Measurements from ENCODE around the gene SDF4.

SDF4 gene

DNA sequence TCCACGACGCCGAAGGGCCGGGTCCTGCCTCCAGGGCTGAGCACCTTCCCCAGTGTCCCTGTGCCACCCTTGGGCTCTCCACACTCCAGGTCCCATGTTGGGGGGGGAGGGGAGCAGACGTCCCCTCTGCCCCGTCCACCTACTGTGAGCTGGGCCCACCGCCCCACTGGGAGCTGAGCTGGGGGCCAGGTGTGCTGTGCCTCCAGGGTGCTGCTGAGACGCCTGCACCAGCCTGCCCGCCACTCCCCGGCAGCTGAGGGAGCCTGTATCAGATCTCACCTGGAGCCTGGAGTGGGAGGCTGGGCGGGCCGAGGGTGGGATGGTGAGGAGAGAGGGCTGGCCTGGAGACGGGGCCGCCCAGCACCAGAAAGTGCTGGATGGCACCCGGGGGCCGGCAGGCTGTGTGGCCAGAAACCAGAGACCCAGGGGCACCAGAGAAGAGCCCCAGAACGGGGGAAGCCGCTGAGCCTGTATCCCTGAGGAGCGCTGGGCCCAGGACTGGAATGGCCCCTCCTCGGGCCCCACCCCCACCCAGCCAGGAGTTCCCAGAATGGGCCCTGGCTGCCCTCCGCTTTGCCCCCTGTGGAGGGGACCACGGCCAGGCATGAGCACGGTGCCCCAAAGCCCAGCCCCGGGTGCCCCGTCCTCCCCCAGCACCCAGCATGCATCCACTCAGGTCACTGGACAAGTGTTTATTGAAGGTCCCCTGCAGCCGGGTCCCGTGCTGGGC is 28.8 kb downstream of the SDF4 start:
- no peaks in the 10 kb centered on the region for H3K36me3 ChIP-seq (ENCODE audit: insufficient read depth, low read length)
- no peaks in the 10 kb centered on the region for H3K4me1 ChIP-seq (ENCODE audit: insufficient read depth, low read length)
- no peak overlapping the region for H3K4me2 ChIP-seq (ENCODE audit: insufficient read depth, low read length)
- H3K4me3 ChIP-seq (ENCODE audit: low read depth in 1 of 2, low read length in 2 of 2) = no peak overlapping the region
- no peak overlapping the region for H3K27ac ChIP-seq (ENCODE audit: low read length)
- H3K9me3 ChIP-seq (ENCODE audit: insufficient read depth, low read length, severe bottlenecking) = no peaks in the 10 kb centered on the region
- DNase-seq = no peak
- H3K79me2 ChIP-seq (ENCODE audit: insufficient read depth, low read length) = no peaks in the 10 kb centered on the region
- H3K9ac ChIP-seq (ENCODE audit: low read depth, low read length) = no peak overlapping the region
- H3K27me3 ChIP-seq (ENCODE audit: insufficient read depth, low read length, poor library complexity) = no peaks in the 10 kb centered on the region
- ATAC-seq (ENCODE audit: insufficient read depth, low read depth) = no peak
- no peak overlapping the region for H2AFZ ChIP-seq (ENCODE audit: low read depth, low read length)
- TF ChIP-seq, protein P1, sequence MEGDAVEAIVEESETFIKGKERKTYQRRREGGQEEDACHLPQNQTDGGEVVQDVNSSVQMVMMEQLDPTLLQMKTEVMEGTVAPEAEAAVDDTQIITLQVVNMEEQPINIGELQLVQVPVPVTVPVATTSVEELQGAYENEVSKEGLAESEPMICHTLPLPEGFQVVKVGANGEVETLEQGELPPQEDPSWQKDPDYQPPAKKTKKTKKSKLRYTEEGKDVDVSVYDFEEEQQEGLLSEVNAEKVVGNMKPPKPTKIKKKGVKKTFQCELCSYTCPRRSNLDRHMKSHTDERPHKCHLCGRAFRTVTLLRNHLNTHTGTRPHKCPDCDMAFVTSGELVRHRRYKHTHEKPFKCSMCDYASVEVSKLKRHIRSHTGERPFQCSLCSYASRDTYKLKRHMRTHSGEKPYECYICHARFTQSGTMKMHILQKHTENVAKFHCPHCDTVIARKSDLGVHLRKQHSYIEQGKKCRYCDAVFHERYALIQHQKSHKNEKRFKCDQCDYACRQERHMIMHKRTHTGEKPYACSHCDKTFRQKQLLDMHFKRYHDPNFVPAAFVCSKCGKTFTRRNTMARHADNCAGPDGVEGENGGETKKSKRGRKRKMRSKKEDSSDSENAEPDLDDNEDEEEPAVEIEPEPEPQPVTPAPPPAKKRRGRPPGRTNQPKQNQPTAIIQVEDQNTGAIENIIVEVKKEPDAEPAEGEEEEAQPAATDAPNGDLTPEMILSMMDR (IDR thresholded peaks at IDR 0.05; ENCODE audit: borderline replicate concordance, extremely low read depth, low read length, poor library complexity, severe bottlenecking) = no peak
- no peak for TF ChIP-seq EZH2 (IDR thresholded peaks at IDR 0.05; ENCODE audit: borderline replicate concordance, low read depth, low read length, severe bottlenecking)
- peaks cover 14% of the 10 kb centered on the region for H4K20me1 ChIP-seq (ENCODE audit: insufficient read depth, low read length)

DNA sequence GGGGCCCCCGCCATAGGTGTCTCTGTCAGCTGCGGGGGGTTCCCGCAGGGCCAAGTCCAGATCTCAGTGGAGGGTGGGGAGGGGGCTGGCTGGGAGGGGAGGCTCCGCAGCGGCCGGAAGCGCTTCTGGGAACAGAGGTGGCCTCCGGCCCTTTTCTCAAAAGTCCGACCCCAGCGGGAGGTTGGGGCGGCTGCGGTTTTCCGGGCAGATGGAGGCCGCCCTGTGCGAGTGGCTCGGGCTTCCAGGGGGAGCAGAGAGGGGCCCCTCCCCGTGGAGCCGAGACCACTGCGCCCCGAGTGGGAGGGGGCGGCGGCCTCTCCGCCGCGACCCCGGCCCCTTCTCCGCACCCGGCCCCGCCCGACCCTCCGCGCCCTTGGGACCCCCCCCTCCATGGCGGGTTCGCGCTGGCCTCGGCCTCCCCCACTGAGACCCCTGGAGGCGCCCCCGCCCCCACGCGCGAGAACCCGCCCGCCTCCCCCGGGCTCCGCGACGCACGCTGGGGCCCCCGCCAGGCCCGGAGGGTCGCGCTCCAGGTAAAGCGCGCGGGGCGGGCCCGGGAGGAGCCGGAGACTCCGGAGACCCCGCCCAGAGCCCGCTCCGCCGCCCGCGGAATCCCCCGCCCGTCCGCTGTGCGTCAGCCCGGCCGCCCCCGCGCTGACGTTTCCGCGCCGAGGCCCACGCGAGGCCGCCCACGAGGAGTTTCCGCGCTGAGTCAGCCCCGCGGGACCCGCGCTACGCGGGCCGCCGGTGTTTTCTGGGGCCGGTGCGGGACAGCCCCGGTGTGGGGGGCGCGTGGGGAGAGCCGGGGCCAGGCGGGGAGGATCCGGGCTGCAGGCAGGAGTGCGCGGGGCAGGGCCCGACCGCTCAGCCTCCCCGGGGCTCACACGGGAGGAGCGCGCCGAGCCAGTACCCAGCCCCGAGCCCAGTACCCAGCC is 30.7 kb downstream of the SDF4 start:
- H3K9me3 ChIP-seq (ENCODE audit: insufficient read depth, low read length, severe bottlenecking) = no peaks in the 10 kb centered on the region
- ATAC-seq (ENCODE audit: insufficient read depth, low read depth) = no peak; the same call in 1 of the 3 replicates
- H3K36me3 ChIP-seq (ENCODE audit: insufficient read depth, low read length) = no peaks in the 10 kb centered on the region
- no peak overlapping the region for H3K9ac ChIP-seq (ENCODE audit: low read depth, low read length)
- no peak overlapping the region for H3K4me2 ChIP-seq (ENCODE audit: insufficient read depth, low read length)
- TF ChIP-seq EZH2 (IDR thresholded peaks at IDR 0.05; ENCODE audit: borderline replicate concordance, low read depth, low read length, severe bottlenecking) = no peak
- TF ChIP-seq, protein P1 (IDR thresholded peaks at IDR 0.05; ENCODE audit: borderline replicate concordance, extremely low read depth, low read length, poor library complexity, severe bottlenecking) = no peak
- no peak overlapping the region for H2AFZ ChIP-seq (ENCODE audit: low read depth, low read length)
- H3K27ac ChIP-seq (ENCODE audit: low read length) = no peak overlapping the region
- no peaks in the 10 kb centered on the region for H3K27me3 ChIP-seq (ENCODE audit: insufficient read depth, low read length, poor library complexity)
- DNase-seq = no peak
- H3K4me1 ChIP-seq (ENCODE audit: insufficient read depth, low read length) = no peaks in the 10 kb centered on the region
- H4K20me1 ChIP-seq (ENCODE audit: insufficient read depth, low read length) = peaks cover 9% of the 10 kb centered on the region
- H3K79me2 ChIP-seq (ENCODE audit: insufficient read depth, low read length) = no peaks in the 10 kb centered on the region
- H3K4me3 ChIP-seq (ENCODE audit: low read depth in 1 of 2, low read length in 2 of 2) = no peak overlapping the region

DNA sequence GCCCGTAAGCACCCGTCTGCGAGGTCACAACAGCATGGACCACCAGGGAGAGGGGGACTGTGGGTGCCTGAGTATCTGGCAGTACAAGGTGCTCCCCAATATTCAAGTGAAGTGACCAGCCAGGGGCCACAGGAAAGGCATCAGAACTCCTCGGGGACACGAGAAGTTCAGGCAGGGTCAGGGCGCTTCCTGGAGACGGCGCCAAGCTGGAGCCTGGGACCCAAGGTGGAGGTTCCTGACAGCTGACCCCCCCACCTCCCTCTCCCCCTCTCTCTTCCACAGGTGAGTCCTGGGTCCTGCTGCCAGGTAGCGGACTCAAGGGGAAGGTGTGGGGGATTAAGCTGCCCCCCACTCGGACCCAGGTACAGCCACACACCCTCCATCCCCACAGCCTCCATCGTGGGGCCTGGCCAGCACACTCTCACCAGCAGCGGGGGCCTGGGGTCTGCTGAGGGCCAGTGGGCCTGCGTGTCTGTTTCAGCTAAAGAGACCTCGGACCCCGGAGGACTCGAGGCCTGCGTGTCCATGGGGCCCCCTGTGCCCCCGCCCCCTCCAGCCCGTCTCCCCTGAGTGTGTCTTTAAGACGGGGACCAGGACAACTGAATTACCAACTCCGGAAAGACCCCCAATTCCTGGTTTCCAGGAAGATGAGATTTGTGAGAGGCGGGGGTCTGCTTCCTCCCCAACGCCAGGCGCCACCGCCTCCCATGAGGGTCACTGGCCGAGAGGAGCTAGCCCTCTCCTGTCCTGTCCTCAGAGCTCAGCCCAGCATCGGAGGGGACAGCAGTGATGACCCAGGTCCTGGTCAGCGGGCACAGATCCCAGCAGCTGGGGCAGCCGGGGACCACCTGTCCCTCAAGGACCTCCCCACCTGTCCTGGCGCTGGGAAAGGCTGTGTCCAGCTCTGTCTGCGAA is 31.6 kb downstream of the SDF4 start:
- Histone ChIP-seq H3K4me3 (ENCODE audit: low read depth in 1 of 2, low read length in 2 of 2) (no peak overlapping the region), H3K27me3 (ENCODE audit: insufficient read depth, low read length, poor library complexity) (no peaks in the 10 kb centered on the region), H4K20me1 (ENCODE audit: insufficient read depth, low read length) (peaks cover 7% of the 10 kb centered on the region), H3K36me3 (ENCODE audit: insufficient read depth, low read length) (no peaks in the 10 kb centered on the region), H3K27ac (ENCODE audit: low read length) (no peak overlapping the region), H3K79me2 (ENCODE audit: insufficient read depth, low read length) (no peaks in the 10 kb centered on the region), H3K4me1 (ENCODE audit: insufficient read depth, low read length) (no peaks in the 10 kb centered on the region), H3K9me3 (ENCODE audit: insufficient read depth, low read length, severe bottlenecking) (no peaks in the 10 kb centered on the region), H3K4me2 (ENCODE audit: insufficient read depth, low read length) (no peak overlapping the region), H2AFZ (ENCODE audit: low read depth, low read length) (no peak overlapping the region), H3K9ac (ENCODE audit: low read depth, low read length) (no peak overlapping the region)
- ATAC-seq (ENCODE audit: insufficient read depth, low read depth) (no peak), DNase-seq (no peak)
- TF ChIP-seq, protein P1 (IDR thresholded peaks at IDR 0.05; ENCODE audit: borderline replicate concordance, extremely low read depth, low read length, poor library complexity, severe bottlenecking) = no peak
- no peak for TF ChIP-seq EZH2 (IDR thresholded peaks at IDR 0.05; ENCODE audit: borderline replicate concordance, low read depth, low read length, severe bottlenecking)

Data from DND-41 (cell line).